ENCODE measurements around the gene TMEM220.
A peak's percentile ranks its signal among the peaks of the same experiment; 100 is the strongest.
"Not testable (repeated sequence)": the region's sequence is repeated elsewhere in the genome, so short reads cannot be mapped to it uniquely, and the experiment has no call there.

The TMEM220 gene

GRCh38 chr17:10754861-10755591, 25.2 kb upstream of the TMEM220 start:
- DNase-seq (ENCODE audit: low spot score), result no peak

GRCh38 chr17:10754109-10754508, 24.3 kb upstream of the TMEM220 start:
- peak; percentile 47 for DNase-seq (ENCODE audit: low spot score)

DNA sequence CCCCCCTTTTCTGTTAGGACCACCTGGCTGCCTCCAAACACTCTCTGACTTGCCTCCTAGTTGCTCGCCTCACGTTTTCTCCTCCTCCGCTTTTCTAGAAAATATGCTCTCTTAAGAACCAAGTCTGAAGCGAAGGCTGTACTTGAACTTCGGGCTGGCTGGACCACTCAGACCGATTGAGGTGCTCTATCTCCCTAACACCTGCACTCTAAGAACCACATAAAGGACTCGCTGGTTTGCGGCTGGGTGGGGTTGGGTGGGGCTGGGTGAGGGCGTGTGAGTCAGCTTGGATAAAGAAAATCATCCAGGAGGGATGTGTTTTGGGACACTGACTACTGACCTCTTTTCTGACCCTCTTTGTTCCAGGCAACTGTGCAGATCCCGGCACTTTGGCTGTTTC, 22.9 kb upstream of the TMEM220 start:
- DNase-seq (ENCODE audit: low spot score), result no peak

GRCh38 chr17:10751563-10751962, 21.7 kb upstream of the TMEM220 start:
- no peak for DNase-seq (ENCODE audit: low spot score)

- no peak for DNase-seq (ENCODE audit: low spot score)
These were observed 20.4 kb upstream of the TMEM220 start for GRCh38 chr17:10750210-10750609.

- no peak for DNase-seq (ENCODE audit: low spot score)
These were observed 18.8 kb upstream of the TMEM220 start for GRCh38 chr17:10748531-10749181.

DNA sequence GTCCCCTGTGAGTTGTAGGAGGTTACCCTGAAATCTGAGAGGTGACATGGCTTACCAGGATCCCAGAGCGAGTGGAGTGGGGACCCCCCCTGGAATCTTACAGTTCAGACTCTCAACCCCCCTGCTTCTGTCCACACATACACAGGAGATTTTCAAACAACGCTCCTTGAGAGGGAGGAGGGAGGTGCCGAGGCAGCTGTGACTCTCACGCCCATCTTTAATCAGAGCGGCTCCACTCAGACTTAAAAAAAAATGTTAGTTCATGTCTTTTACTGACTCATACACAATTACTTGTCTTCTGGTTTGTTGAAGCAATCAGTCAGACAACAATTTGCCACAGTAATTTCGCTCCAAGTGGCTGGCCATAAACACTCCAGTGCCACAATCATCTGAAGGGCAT, 15.4 kb upstream of the TMEM220 start:
- DNase-seq (ENCODE audit: low spot score), result no peak

DNA sequence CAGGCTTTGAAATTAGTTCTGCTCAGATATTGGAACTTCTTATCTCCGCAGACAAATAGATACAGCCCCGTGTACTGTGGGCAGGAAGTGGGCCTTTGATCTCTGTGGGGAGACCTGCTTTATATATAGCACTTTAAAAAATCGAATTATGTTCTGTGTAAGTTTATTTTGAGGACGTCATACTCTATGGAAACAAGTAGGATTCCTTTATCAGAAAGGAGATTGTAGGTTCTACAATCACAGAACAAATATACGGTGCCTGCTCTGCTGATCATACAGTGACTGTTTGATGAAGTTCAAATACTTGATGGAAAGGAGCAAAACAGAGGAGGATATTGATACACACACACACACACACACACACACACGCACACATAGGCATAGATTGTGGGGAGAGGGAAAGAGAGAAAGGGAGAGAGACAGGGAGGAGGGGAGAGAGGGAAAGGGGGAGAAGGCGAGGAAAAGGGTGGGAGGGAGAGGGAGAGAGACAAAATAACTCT, 14.7 kb upstream of the TMEM220 start:
- DNase-seq (ENCODE audit: low spot score), result no peak

DNA sequence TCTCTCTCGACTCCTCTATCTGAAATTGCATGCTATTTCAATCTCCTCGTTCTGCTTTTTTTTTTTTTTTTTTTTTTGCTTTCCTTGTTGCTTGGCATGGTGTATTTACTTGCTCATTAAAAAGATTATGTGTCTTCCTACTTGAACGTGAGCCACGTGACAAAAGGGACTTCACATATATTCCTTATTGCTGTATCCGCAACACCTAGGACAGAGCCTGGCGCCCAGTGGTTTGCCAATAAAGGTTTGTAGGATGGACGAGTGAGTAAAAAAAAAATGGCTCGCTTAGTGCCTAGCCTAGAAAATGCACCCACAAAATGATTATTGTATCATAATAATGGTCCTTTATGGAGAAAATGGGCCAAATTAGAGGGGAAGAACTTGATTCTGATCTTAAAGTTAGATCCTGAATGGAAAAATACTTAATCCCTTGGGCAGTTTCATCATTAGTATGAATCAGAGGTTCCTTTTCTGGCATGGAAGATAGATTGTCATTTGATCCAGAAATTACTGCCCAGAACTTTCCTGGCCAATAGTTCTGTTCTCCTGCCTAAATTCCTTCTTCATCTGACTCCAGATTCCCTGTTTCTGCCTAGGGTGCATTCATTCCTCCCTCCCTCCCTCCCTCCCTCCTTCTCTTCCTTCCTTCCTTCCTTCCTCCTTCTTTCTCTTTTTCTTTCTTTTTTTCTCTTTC, 13.6 kb upstream of the TMEM220 start:
- no peak for DNase-seq (ENCODE audit: low spot score)

- no peak for DNase-seq (ENCODE audit: low spot score)
These were observed 12.6 kb upstream of the TMEM220 start for GRCh38 chr17:10742431-10742830.

GRCh38 chr17:10741416-10742135, 11.8 kb upstream of the TMEM220 start:
- no peak for DNase-seq (ENCODE audit: low spot score)

DNA sequence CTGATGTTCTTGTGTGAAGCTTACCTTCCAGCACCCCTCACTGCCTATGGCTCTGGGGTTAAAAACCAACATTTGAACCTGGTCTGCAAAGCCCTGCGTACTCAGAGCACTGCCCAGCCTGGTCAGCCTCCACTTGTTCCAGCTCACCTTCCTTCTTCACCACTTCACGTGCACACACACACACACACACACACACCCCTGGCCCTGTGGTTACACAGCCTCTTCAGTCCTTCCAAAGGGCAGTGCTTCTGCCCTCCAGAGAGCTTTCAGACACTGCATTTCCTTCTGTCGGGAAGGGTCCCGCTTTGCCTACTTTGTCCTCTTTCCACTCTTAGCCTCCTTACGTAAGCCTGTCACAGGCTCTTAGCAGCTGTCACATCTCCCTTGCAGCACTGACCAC, 9.6 kb upstream of the TMEM220 start:
- no peak for DNase-seq (ENCODE audit: low spot score)

DNA sequence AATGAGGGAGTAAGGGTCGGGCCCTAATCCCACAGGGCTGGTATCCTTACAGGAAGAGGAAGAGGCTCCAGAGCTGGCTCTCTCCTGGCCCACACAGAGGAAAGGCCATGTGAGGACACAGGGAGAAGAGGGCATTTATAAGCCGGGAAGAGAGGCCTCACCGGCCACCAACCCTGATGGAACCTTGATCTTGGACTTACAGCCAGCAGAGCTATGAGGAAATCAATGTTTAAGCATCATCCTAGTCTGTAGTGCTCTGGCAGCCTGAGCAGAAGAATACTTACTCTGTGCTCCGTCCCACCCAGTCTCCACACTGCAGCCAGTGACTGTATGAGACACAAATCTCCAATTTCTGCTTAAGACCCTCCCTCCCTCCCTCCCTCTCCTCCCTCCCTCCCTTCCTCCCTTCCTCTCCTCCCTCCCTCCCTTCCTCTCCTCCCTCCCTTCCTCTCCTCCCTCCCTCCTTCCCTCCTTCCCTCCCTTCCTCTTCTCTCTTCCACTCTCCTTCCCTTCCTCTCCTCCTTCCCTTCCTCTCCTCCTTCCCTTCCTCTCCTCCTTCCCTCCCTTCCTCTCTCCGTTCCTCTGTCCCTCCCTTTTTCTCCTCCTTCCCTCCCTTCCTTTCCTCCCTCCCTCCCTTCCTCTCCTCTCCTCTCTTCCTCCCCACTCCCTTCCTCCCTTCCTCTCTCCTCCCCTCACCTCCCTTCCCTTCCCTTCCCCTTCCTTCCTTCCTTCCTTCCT, 8.9 kb upstream of the TMEM220 start:
- no peak for DNase-seq (ENCODE audit: low spot score)

- no peak for DNase-seq (ENCODE audit: low spot score)
These were observed 7.9 kb upstream of the TMEM220 start for GRCh38 chr17:10737736-10738135.

GRCh38 chr17:10737168-10737622, 7.4 kb upstream of the TMEM220 start:
- peak; percentile 13 for DNase-seq (ENCODE audit: low spot score)

DNA sequence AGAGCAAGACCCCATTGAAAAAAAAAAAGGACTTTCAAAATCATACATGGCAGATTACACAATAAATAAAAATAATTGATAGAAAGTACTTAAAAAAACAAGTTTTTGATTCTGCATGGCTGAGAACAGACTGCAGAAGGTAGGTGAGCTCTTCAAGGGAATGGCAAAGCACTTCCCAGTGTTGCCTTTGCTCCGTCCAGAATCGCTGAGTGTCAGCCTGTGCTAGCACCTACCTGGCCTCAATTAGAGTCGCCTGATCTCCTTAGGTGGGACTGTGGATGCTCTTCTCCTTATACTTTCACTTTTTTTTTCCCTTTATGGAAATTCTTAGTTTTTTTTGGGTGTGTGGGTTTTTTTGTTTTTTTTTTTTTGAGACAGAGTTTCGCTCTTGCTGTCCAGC, 6.0 kb upstream of the TMEM220 start:
- no peak for DNase-seq (ENCODE audit: low spot score)

DNA sequence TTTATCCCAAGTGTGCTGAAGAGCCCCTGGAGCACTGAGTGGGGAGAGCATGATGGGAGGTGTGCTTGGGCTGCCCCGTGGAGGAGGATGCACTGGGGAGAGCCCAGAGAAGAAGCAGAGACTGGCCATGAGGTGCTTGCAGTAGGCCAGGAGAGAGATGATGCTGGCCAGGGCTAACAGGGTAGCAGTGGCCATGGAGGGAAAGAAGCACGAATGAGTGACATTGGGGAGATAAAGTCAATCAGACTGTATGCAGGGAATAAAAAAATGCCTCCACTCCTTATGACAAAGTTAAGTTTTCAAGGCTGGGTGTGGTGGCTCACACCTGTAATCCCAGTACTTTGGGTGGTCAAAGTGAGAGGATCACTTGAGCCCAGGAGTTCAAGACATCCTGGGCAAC, 5.4 kb upstream of the TMEM220 start:
- DNase-seq (ENCODE audit: low spot score), result no peak

DNA sequence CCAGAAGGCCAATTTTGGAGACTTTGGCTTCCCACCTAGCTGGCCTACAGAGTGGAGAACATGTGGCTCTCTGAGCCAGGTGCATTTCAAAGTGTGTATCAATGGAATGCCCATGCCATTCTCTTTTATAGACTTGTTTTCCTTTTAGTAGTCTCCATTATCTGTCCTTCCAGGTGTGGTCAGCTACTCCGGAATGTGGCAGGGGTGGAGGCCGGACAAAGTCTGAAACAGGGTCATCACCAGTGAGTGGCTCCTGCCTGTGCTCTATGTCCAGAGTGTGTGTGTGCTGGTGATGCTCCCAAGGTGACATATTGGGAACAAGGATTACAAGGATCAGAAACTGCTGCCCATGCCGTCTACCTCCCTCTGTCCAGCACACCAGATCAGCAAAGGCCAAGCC, 3.8 kb upstream of the TMEM220 start:
- no peak for DNase-seq (ENCODE audit: low spot score)

GRCh38 chr17:10732121-10732520, 2.3 kb upstream of the TMEM220 start:
- DNase-seq (ENCODE audit: low spot score), result not testable (repeated sequence)

DNA sequence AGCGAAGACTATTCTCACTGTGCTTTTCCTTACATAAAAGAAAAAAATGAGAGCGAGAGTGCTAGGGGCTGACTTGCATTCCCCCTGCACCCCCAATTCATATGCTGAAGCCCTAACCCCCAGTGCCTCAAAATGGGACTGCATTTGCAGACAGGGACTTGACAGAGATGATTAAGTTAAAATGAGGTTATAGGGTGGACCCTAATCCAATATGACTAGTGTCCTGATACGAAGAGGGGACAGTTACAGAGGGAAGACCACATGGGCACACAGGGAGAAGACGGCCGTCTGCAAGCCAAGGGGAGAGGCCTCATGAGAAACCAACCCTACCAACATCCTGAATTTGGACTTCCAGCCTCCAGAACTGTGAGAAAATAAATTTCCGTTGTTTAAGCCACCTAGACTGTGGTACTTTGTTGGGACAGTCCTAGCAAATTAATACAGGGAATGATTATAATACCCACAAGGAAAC, 1.6 kb upstream of the TMEM220 start:
- DNase-seq (ENCODE audit: low spot score), result no peak

- DNase-seq (ENCODE audit: low spot score), result not testable (repeated sequence)
These were observed 424 bp upstream of the TMEM220 start for GRCh38 chr17:10730247-10730646.

Data from NAMALWA (cell line).